Neutrophil (primary cell): ENCODE data around the gene SUGP2.
A peak's percentile ranks its signal among the peaks of the same experiment; 100 is the strongest.

Experiments
- H3K27ac ChIP-seq: fragments of 200-600 bp; sonication (generic); 2 replicates; pipeline ENCODE4 v1.5.1; 2016; ENCODE audit warnings: mild to moderate bottlenecking, moderate library complexity
- H3K27me3 ChIP-seq: fragments of 200-600 bp; sonication (generic); 2 replicates; pipeline ENCODE4 v1.6.0; 2016; ENCODE audit warnings: mild to moderate bottlenecking
- H3K36me3 ChIP-seq: fragments of 200-600 bp; sonication (generic); 2 replicates; pipeline ENCODE4 v1.5.1; 2017
- H3K4me1 ChIP-seq, 2 experiments: fragments of 200-600 bp in 1 of 2; sonication (generic) in 1 of 2; 1 replicate in 1 of 2; 2 replicates in 1 of 2; pipeline versions ENCODE4 v1.5.1 to v1.6.1; 2013 to 2016; ENCODE audit warnings: low read depth in 1 of 2, low read length in 1 of 2, mild to moderate bottlenecking in 1 of 2, moderate library complexity in 1 of 2; ENCODE audit not compliant: control insufficient read depth in 1 of 2, insufficient read depth in 1 of 2
- H3K4me3 ChIP-seq, 2 experiments: fragments of 200-600 bp in 1 of 2; sonication (generic) in 1 of 2; 1 replicate in 1 of 2; 2 replicates in 1 of 2; pipeline ENCODE4 v1.5.1; 2013 to 2016; ENCODE audit warnings: low read depth in 1 of 2, low read length in 1 of 2, mild to moderate bottlenecking in 1 of 2, moderate library complexity in 1 of 2
- H3K9me3 ChIP-seq: fragments of 200-600 bp; sonication (generic); 2 replicates; pipeline ENCODE4 v1.5.1; 2016
- TF ChIP-seq, protein P1 (sequence below): fragments of 200-600 bp; sonication (generic); IDR thresholded peaks from 2 replicates; pipeline ENCODE4 v1.5.1; 2016; ENCODE audit warnings: antibody characterized with exemption

SUGP2 gene

GRCh38 chr19:18969931-18970659 is 63.2 kb downstream of the SUGP2 start:
- TF ChIP-seq, protein P1, sequence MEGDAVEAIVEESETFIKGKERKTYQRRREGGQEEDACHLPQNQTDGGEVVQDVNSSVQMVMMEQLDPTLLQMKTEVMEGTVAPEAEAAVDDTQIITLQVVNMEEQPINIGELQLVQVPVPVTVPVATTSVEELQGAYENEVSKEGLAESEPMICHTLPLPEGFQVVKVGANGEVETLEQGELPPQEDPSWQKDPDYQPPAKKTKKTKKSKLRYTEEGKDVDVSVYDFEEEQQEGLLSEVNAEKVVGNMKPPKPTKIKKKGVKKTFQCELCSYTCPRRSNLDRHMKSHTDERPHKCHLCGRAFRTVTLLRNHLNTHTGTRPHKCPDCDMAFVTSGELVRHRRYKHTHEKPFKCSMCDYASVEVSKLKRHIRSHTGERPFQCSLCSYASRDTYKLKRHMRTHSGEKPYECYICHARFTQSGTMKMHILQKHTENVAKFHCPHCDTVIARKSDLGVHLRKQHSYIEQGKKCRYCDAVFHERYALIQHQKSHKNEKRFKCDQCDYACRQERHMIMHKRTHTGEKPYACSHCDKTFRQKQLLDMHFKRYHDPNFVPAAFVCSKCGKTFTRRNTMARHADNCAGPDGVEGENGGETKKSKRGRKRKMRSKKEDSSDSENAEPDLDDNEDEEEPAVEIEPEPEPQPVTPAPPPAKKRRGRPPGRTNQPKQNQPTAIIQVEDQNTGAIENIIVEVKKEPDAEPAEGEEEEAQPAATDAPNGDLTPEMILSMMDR: no peak
- Histone ChIP-seq H3K4me1 (peaks cover 78 to 87% of the 10 kb centered on the region in 2 experiments), H3K4me3 (no peak overlapping the region), H3K27ac (peak overlapping the region; percentile 92), H3K27me3 (no peaks in the 10 kb centered on the region), H3K9me3 (no peaks in the 10 kb centered on the region), H3K36me3 (no peaks in the 10 kb centered on the region)

- Histone ChIP-seq H3K4me3 (peak overlapping the region; percentile 54 to 60), H3K4me1 (peaks cover 62 to 64% of the 10 kb centered on the region in 2 experiments), H3K27me3 (no peaks in the 10 kb centered on the region), H3K36me3 (no peaks in the 10 kb centered on the region), H3K27ac (peak overlapping the region; percentile 92), H3K9me3 (no peaks in the 10 kb centered on the region)
- TF ChIP-seq, protein P1: no peak
Observed at GRCh38 chr19:18967358-18968146, 65.8 kb downstream of the SUGP2 start.

- TF ChIP-seq, protein P1: no peak
- H3K4me3 ChIP-seq: no peak overlapping the region
- no peaks in the 10 kb centered on the region for H3K27me3 ChIP-seq
- H3K9me3 ChIP-seq: no peaks in the 10 kb centered on the region
- peaks cover 50 to 62% of the 10 kb centered on the region in 2 experiments for H3K4me1 ChIP-seq
- peak overlapping the region; percentile 92 for H3K27ac ChIP-seq
- H3K36me3 ChIP-seq: no peaks in the 10 kb centered on the region
Observed at GRCh38 chr19:18966307-18966706, 67.0 kb downstream of the SUGP2 start.

DNA sequence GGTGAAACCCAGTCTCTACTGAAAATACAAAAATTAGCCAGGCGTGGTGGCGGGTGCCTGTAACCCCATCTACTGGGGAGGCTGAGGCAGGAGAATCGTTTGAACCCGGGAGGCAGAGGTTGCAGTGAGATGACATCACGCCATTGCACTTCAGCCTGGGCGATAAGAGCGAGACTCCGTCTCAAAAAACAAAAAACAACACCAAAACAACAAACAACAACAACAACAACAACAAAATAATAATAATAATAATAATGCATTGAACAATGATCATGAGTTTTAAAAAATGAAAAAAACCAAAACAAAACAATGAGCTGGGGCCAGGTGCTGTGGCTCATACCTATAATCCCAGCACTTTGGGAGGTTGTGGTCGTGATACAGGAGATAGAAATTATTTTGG is 69.2 kb downstream of the SUGP2 start:
- TF ChIP-seq, protein P1: no peak
- Histone ChIP-seq H3K27ac (no peak overlapping the region), H3K4me3 (no peak overlapping the region), H3K27me3 (no peaks in the 10 kb centered on the region), H3K9me3 (no peaks in the 10 kb centered on the region), H3K36me3 (no peaks in the 10 kb centered on the region), H3K4me1 (peaks cover 28 to 40% of the 10 kb centered on the region in 2 experiments)

DNA sequence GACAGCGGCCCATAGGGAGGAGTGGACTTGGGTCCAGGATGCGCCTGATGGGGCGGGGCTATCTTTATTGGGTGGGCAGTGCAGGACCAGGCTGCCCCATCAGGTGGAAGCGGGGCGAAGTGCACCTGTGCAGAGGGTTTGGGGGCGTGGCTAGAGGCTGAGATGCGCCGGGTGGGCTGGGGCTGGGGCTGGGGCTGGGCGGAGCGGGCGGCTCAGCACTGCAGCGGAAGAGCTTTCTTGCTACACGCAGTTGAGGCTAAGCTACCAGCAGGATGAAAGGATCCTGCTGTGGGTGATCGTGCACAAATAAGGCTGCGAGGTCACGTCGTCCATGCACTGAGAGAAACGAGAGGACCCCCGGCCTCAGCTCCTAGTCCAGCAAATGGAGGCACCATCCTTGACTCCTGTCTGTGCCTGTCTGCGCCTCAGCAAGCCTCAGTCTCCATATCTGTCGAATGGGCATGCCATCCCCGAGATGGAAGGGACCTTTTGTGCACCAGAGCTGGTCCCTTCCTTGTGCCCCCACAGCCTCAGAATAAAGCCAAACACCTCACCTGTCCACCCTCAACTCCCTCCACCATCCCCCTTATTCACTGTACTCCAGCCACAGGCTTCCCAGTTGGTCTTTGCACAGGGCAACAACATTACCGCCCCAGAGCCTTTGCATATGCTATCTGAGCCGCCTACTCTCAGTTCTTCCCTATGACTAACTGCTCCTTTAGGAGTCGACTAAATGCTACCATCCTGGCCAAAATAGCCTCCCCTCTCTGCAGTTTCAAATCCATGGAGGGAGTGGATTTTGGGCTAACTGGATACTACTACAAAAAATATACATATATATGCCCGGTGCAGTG is 71.3 kb downstream of the SUGP2 start:
- TF ChIP-seq, protein P1: no peak
- no peaks in the 10 kb centered on the region for H3K9me3 ChIP-seq
- H3K4me1 ChIP-seq: peaks cover 7 to 19% of the 10 kb centered on the region in 2 experiments
- H3K36me3 ChIP-seq: no peaks in the 10 kb centered on the region
- peak overlapping the region in 1 of 2 experiments; percentile 10 for H3K4me3 ChIP-seq
- H3K27me3 ChIP-seq: no peaks in the 10 kb centered on the region
- no peak overlapping the region for H3K27ac ChIP-seq
